GM12875 (cell line): Measurements from ENCODE around the gene SPRED3.

ENCODE experiments used
- H3K4me3 ChIP-seq: one replicate; pipeline ENCODE4 v1.5.1; 2011; ENCODE audit warnings: low read depth, low read length, control low read depth
- CTCF ChIP-seq: IDR thresholded peaks from 2 replicates; pipeline ENCODE4 v1.5.1; 2011; ENCODE audit warnings: low read depth, mild to moderate bottlenecking, control low read depth, inconsistent platforms, low read length, moderate library complexity, borderline replicate concordance; ENCODE audit not compliant: insufficient read depth

SPRED3 gene

DNA sequence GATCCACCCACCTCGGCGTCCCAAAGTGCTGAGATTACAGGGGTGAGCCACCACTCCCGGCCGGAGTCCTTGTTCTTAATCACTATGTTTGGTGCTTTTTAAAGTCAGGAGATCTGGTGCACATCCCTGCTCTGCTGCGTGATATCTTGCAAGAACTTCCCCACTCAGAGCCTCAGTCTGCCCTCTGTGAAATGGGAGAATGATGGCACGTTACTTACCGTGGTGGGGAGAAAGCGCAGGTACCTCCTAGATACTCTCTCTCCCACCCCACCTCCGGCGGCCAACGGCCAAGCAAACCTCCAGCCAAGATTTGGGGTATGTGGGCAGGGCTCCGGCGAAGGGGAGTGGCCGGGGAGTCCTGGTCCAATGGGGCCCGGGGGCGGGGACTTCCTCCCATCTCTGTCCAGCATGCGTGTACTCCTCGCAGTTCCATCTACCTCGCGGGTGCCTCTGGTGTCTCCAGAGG lies 44.8 kb downstream of the SPRED3 start, which contains the start of gene RYR1:
Gene RYR1 (plus strand): TSS at position 424 of the 466 bp plus-strand sequence. CDS start 139 bp downstream, outside the sequence.
- no peak within 1 kb of the TSS for H3K4me3 ChIP-seq
- TF ChIP-seq CTCF: no peak

DNA sequence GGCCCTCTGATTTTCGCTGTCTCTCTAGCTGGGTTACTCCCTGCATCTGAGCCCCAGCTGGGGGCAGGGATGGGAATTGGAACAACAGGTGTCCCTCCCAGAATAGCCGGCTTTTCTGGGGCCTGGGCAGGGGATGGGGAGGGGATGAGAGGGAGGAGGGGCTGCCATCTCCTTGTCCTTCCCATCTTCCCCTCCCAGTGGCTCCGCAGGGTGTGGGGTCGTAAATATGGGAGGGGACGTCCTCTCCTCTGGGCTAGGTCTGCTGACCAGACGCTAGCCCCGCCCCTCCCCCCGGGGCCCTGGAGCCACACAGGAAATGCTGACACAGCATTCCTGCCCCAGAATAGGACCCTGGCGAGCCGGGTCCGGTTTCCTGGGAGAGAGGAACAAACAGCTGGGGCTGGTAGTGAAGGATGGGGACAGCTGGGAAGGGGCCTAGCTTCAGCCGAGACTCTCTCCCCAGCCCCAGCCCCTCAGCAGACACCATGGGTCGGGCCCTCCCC lies 46.1 kb downstream of the SPRED3 start:
- TF ChIP-seq CTCF: no peak
- no peak overlapping the region for H3K4me3 ChIP-seq

GRCh38 chr19:38437295-38437694 lies 48.8 kb downstream of the SPRED3 start:
- TF ChIP-seq CTCF: no peak
- no peak overlapping the region for H3K4me3 ChIP-seq

DNA sequence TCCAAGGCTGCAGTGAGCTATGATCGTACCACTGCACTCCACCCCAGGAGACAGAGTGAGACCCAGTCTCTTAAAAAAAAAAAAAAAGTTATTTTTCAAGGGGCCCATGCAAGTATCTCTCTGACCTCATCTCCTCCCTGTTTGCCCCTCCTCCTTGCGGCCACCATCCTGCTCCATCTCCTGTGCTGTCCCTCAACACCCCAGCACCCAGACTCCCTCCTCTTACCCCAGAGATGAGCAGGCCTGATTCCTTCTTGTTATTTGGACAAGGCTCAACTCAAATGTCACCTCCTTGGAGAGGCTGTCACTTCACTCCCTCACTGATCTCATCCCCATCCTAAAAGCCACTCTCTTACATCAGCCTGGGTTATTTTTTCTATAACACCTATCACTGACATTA lies 49.4 kb downstream of the SPRED3 start:
- no peak overlapping the region for H3K4me3 ChIP-seq
- no peak for TF ChIP-seq CTCF

DNA sequence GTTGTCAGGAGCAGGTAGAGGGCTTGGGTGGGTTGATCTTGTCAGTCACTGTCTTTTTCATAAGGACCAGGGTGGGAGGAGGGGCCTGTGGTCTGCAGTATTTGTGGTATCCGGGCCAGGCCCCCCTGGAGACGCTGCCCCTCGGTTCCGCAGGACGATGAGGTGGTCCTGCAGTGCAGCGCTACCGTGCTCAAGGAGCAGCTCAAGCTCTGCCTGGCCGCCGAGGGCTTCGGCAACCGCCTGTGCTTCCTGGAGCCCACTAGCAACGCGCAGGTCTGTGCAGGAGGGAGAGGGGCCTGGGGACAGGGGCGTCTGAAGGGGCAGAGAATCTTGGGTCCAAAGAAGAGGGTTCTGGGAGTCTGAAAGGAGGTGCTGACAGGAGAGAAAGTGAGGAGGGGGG lies 52.1 kb downstream of the SPRED3 start:
- H3K4me3 ChIP-seq: no peak overlapping the region
- TF ChIP-seq CTCF: no peak

GRCh38 chr19:38441657-38442348 lies 53.3 kb downstream of the SPRED3 start:
- H3K4me3 ChIP-seq: no peak overlapping the region
- peak; percentile 19; the same call in 1 of the 2 replicates for TF ChIP-seq CTCF

GRCh38 chr19:38442736-38443135 lies 54.2 kb downstream of the SPRED3 start:
- no peak for TF ChIP-seq CTCF
- no peak overlapping the region for H3K4me3 ChIP-seq
